ENCODE results near the gene SELENON. TPM values are rescaled to one million over a fixed set of nuclear protein-coding genes. Genes with fewer than 3 reads are reported as not detected.

The SELENON gene
- total RNA-seq, 2 donors from 2014 or later, result 89.7 to 90.0 TPM

DNA sequence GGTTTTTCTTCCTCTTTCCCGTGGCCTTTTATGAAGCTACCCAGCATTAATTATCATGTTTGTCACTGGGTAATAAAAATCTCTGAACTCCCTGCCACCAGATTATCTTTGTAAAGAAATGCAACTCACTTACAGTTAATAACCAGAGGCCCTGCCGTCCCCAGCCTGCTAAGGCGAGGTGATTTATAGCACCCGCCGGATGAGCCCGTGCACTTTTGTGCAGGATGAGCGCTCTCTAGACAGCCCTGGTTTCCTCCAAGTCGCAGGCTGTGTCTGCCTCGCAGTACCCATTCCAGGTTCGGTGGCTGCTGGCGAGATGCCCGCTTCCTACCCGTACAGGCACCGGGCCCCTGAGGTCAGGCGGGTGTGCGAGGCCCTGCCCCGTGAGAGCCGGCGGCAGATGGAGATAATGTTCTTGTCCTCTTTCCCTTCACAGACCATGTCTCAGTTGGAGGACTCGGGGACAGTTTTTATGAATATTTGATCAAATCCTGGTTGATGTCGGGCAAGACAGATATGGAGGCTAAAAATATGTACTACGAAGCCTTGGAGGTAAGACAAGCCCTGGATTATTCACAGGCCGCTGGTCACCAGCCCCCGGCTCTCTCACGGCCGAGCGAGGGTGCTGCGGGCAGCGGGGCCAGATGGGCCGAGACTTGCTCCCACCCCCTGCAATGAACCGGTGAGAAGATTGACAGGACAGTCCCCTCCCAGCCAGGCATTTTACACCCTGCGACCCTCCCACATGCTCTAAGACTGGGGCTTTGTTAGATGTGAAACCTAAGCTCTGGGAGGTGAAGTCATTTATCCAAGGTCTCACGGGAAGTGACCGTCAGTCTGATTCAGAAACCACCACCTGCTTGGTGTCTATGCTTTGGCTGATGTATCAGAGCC is 28.5 kb upstream of the SELENON start:
- intact Hi-C loops (cut with DNase I), result no loop called here
- WGBS, result 33% methylated on average over 34 of the region's 34 CpGs
- peak; percentile 59 for DNase-seq (ENCODE audit: low spot score)
- TF ChIP-seq POLR2AphosphoS5 (IDR thresholded peaks at IDR 0.05), result peak; percentile 47
- TF ChIP-seq POLR2A (IDR thresholded peaks at IDR 0.05), result no peak
- TF ChIP-seq, protein P1, sequence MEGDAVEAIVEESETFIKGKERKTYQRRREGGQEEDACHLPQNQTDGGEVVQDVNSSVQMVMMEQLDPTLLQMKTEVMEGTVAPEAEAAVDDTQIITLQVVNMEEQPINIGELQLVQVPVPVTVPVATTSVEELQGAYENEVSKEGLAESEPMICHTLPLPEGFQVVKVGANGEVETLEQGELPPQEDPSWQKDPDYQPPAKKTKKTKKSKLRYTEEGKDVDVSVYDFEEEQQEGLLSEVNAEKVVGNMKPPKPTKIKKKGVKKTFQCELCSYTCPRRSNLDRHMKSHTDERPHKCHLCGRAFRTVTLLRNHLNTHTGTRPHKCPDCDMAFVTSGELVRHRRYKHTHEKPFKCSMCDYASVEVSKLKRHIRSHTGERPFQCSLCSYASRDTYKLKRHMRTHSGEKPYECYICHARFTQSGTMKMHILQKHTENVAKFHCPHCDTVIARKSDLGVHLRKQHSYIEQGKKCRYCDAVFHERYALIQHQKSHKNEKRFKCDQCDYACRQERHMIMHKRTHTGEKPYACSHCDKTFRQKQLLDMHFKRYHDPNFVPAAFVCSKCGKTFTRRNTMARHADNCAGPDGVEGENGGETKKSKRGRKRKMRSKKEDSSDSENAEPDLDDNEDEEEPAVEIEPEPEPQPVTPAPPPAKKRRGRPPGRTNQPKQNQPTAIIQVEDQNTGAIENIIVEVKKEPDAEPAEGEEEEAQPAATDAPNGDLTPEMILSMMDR (IDR thresholded peaks at IDR 0.05), result no peak
- peaks cover 37% of the 10 kb centered on the region for H3K4me1 ChIP-seq (replicated peaks)
- no peaks in the 10 kb centered on the region for H3K27me3 ChIP-seq (replicated peaks; ENCODE audit: insufficient read depth)
- no peaks in the 10 kb centered on the region for H3K9me3 ChIP-seq
- H3K36me3 ChIP-seq, result no peaks in the 10 kb centered on the region
- no peak overlapping the region for H3K4me3 ChIP-seq
- peak overlapping the region; percentile 35 to 73 for H3K27ac ChIP-seq

DNA sequence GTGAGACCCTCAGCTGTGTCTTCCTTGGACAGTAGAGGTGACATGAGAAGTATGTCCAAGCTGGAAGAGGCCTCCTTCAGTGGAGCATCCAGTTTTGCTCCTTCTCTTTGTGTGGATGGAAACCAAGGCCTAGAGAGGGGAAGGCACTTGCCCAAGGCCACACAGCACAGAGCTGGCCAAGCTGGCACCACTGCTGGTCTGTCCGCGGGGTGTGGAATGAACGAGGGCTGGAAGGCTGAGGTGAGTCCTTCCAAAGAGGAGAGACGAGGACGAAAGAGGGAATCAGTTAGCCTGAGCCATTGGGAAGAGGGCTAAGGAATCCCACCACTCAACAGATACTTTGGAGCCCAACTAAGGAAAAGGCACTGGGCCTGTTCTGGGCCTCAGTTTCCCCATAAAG is 27.8 kb upstream of the SELENON start:
- no peak for DNase-seq (ENCODE audit: low spot score)
- WGBS, result 96% methylated on average over 5 of the region's 5 CpGs
- H3K27ac ChIP-seq, result peak overlapping the region in 1 of 2 donors; percentile 38

DNA sequence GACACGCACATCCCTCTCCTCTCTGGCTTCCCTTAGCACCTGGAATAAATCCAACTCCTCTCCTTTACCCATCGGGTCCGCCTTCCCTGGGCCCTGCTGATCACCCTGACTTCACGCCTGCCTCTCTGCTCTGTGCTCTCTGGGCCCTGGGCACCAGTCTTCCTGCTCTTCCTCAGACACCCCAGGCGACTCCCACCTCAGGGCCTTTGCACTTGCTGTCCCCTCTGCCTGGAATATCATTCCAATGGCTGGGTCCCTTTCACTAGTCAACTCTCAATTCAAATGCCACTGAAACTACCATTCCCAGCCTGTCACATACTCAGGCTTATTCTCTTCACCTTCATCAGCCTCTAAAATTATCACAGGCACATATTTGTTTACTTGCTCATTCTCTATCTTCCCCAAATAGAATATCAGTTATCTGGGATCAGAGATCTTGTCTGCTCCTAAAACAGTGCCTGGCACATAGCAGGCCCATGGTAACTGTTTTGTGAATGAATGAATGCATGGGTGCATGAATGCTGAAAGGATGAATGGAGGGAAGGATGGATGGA is 27.2 kb upstream of the SELENON start:
- 78% methylated on average over 5 of the region's 5 CpGs for WGBS
- intact Hi-C loops (cut with DNase I), result no loop called here
- no peak overlapping the region for H3K4me3 ChIP-seq
- H3K36me3 ChIP-seq, result no peaks in the 10 kb centered on the region
- H3K9me3 ChIP-seq, result no peaks in the 10 kb centered on the region
- H3K4me1 ChIP-seq (replicated peaks), result peaks cover 35% of the 10 kb centered on the region
- peak overlapping the region in 1 of 2 donors; percentile 9 for H3K27ac ChIP-seq
- DNase-seq (ENCODE audit: low spot score), result no peak
- no peaks in the 10 kb centered on the region for H3K27me3 ChIP-seq (replicated peaks; ENCODE audit: insufficient read depth)
- no peak for TF ChIP-seq POLR2AphosphoS5 (IDR thresholded peaks at IDR 0.05)
- TF ChIP-seq, protein P1 (IDR thresholded peaks at IDR 0.05), result no peak
- no peak for TF ChIP-seq POLR2A (IDR thresholded peaks at IDR 0.05)

More for the DNA sequence above, 27.8 kb upstream of the SELENON start:
- Histone ChIP-seq H3K4me3 (no peak overlapping the region), H3K36me3 (no peaks in the 10 kb centered on the region), H3K4me1 (replicated peaks) (peaks cover 35% of the 10 kb centered on the region), H3K9me3 (no peaks in the 10 kb centered on the region), H3K27me3 (replicated peaks; ENCODE audit: insufficient read depth) (no peaks in the 10 kb centered on the region)
- intact Hi-C loops (cut with DNase I), result no loop called here
- TF ChIP-seq POLR2A (IDR thresholded peaks at IDR 0.05) (no peak), POLR2AphosphoS5 (IDR thresholded peaks at IDR 0.05) (no peak)
- TF ChIP-seq, protein P1 (IDR thresholded peaks at IDR 0.05), result no peak

DNA sequence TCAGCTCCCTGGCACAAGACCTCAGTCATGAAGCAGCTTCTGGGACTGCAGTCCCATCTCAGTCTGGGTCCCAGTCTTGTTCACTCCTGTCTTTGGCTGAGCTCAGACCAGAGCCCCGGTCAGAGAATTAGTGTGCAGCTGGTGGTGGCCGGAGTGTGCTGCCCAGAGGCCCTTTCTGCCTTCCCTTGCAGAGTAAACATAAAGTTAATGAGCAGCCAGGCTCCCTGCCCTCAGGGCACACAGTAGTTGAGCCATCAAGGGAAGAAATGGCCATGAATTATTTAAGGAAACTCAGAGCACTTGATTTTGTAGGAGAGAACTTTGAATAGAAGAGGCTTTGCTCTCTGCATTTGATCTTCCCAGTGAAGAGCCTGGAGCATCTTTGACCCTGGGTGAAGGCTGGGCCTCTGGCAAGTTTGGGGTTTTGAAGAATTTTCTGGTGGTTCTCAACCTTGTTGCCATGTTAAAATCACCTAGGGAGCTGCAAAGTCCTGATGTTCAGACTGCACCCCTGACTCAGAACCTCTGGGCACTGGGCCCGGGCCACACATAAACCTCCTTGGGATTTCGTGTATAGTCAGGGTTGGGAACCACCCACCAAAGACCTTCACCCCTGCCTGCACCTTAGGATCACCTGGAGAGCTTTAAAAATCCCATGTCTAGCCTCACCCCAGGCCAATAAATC is 26.4 kb upstream of the SELENON start:
- intact Hi-C loops (cut with DNase I), result no loop called here
- H3K4me1 ChIP-seq (replicated peaks), result peaks cover 35% of the 10 kb centered on the region
- H3K27ac ChIP-seq, result peak overlapping the region; percentile 9 to 14
- H3K4me3 ChIP-seq, result no peak overlapping the region
- 51% methylated on average over 4 of the region's 4 CpGs for WGBS
- peak; percentile 52 for DNase-seq (ENCODE audit: low spot score)
- TF ChIP-seq POLR2A (IDR thresholded peaks at IDR 0.05), result no peak
- TF ChIP-seq POLR2AphosphoS5 (IDR thresholded peaks at IDR 0.05), result peak; percentile 22
- no peaks in the 10 kb centered on the region for H3K36me3 ChIP-seq
- no peaks in the 10 kb centered on the region for H3K9me3 ChIP-seq
- no peaks in the 10 kb centered on the region for H3K27me3 ChIP-seq (replicated peaks; ENCODE audit: insufficient read depth)

DNA sequence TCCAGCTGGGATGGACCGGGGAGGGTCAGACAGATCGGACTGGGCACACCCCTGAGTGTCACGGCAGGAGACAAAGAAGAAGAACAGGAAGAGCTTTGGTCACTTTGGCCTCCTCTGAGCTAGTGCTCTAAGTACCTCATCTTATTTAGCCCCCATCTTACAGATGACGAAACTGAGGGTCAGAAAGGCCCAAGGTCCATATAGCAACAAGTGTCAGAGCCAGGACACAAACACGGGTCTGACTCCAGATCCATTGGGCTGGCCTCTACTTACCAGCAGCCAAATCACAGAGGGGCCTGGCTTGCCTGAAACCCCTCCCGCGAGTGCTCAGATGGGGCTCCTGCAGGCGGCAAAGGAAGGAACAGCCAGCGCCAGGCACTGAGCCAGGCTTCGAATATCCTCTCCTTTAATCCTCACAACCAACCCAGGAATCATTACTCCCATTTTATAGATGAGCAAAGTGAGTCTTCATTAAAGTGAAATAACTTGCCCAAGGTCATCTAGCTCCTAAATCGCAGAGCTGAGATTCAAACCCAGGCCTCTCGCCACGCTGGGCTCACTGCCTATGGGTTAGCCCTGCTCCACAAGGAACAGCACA is 25.7 kb upstream of the SELENON start:
- no peak for DNase-seq (ENCODE audit: low spot score)
- intact Hi-C loops (cut with DNase I), result no loop called here
- 59% methylated on average over 13 of the region's 13 CpGs for WGBS
- Histone ChIP-seq H3K36me3 (no peaks in the 10 kb centered on the region), H3K27ac (peak overlapping the region; percentile 9 to 14), H3K4me1 (replicated peaks) (peaks cover 35% of the 10 kb centered on the region), H3K4me3 (no peak overlapping the region), H3K27me3 (replicated peaks; ENCODE audit: insufficient read depth) (no peaks in the 10 kb centered on the region), H3K9me3 (no peaks in the 10 kb centered on the region)
- TF ChIP-seq, protein P1 (IDR thresholded peaks at IDR 0.05), result no peak
- TF ChIP-seq POLR2A (IDR thresholded peaks at IDR 0.05) (no peak), POLR2AphosphoS5 (IDR thresholded peaks at IDR 0.05) (no peak)

Data from prostate gland (tissue), 2 donors.